HepG2 (cell line): ENCODE measurements around the gene RTN4RL2. TPM values are rescaled to one million over a fixed set of nuclear protein-coding genes. Genes with fewer than 3 reads are reported as not detected.

Experiments
- ATF4 ChIP-seq, 2 experiments: fragments of 450-650 bp in 1 of 2; sonication (generic) in 1 of 2; formaldehyde crosslinking; IDR thresholded peaks; 2 replicates each; pipeline versions ENCODE4 v1.5.0 to v1.8.0; 2020 to 2022; ENCODE audit warnings: mild to moderate bottlenecking in 1 of 2, missing genetic modification reagents in 1 of 2
- CAMTA2 ChIP-seq: sonication (generic); formaldehyde crosslinking; IDR thresholded peaks from 2 replicates; pipeline ENCODE4 v1.4.0; 2020; ENCODE audit warnings: mild to moderate bottlenecking, missing genetic modification reagents, borderline replicate concordance
- JUND ChIP-seq: sonication (generic); formaldehyde crosslinking; IDR thresholded peaks from 2 replicates; pipeline ENCODE4 v1.8.0; 2022; ENCODE audit warnings: mild to moderate bottlenecking, missing genetic modification reagents
- LCORL ChIP-seq, 2 experiments: fragments of 450-650 bp in 1 of 2; sonication (generic) in 1 of 2; formaldehyde crosslinking in 1 of 2; IDR thresholded peaks; 2 replicates each; pipeline versions ENCODE4 v1.5.0 to v1.6.1; 2017 to 2020; ENCODE audit warnings: antibody characterized with exemption in 1 of 2, missing genetic modification reagents in 1 of 2
- MED1 ChIP-seq: sonication (generic); formaldehyde crosslinking; IDR thresholded peaks from 2 replicates; pipeline ENCODE4 v1.4.0; 2020; ENCODE audit warnings: missing genetic modification reagents
- NFE2 ChIP-seq: sonication (generic); formaldehyde crosslinking; IDR thresholded peaks from 2 replicates; pipeline ENCODE4 v1.4.0; 2020; ENCODE audit warnings: missing genetic modification reagents
- PBX3 ChIP-seq: sonication (generic); formaldehyde crosslinking; IDR thresholded peaks from 2 replicates; pipeline ENCODE4 v1.8.1; 2023; ENCODE audit warnings: missing genetic modification reagents, inconsistent platforms, borderline replicate concordance
- RARA ChIP-seq: IDR thresholded peaks from 2 replicates; pipeline ENCODE4 v1.6.1; 2016; ENCODE audit warnings: missing genetic modification reagents, missing compliant biosample characterization
- RELA ChIP-seq: sonication (generic); formaldehyde crosslinking; IDR thresholded peaks from 2 replicates; pipeline ENCODE4 v1.4.0; 2020; ENCODE audit warnings: missing genetic modification reagents
- SPEN ChIP-seq: sonication (generic); formaldehyde crosslinking; IDR thresholded peaks from 2 replicates; pipeline ENCODE4 v1.5.1; 2020; ENCODE audit warnings: low read depth, mild to moderate bottlenecking, missing genetic modification reagents
- TBL1XR1 ChIP-seq: fragments of 150-350 bp; IDR thresholded peaks from 2 replicates; pipeline ENCODE4 v1.6.1; 2014; ENCODE audit warnings: borderline replicate concordance, low read length; ENCODE audit not compliant: partially characterized antibody
- TCF12 ChIP-seq, 2 experiments: fragments of 450-650 bp in 1 of 2; sonication (generic) in 1 of 2; formaldehyde crosslinking in 1 of 2; IDR thresholded peaks; 2 replicates each; pipeline versions ENCODE4 v1.6.1 to v1.8.0; 2017 to 2022; ENCODE audit warnings: antibody characterized with exemption in 1 of 2, mild to moderate bottlenecking in 1 of 2, missing genetic modification reagents in 1 of 2, moderate library complexity in 1 of 2
- TOPORS ChIP-seq: sonication (generic); formaldehyde crosslinking; IDR thresholded peaks from 2 replicates; pipeline ENCODE4 v1.8.0; 2023; ENCODE audit warnings: mild to moderate bottlenecking, missing genetic modification reagents
- ZNF12 ChIP-seq: sonication (generic); formaldehyde crosslinking; IDR thresholded peaks from 2 replicates; pipeline ENCODE4 v1.5.0; 2020; ENCODE audit warnings: missing genetic modification reagents
- ZNF343 ChIP-seq: sonication (generic); formaldehyde crosslinking; IDR thresholded peaks from 2 replicates; pipeline ENCODE4 v1.4.0; 2020; ENCODE audit warnings: mild to moderate bottlenecking, missing genetic modification reagents
- ZNF513 ChIP-seq: sonication (generic); formaldehyde crosslinking; conservative IDR thresholded peaks from 2 replicates; pipeline ENCODE4 v1.5.0; 2020; ENCODE audit warnings: missing genetic modification reagents
- ZSCAN5A ChIP-seq: sonication (generic); formaldehyde crosslinking; IDR thresholded peaks from 2 replicates; pipeline ENCODE4 v1.8.0; 2022; ENCODE audit warnings: mild to moderate bottlenecking, missing genetic modification reagents, borderline replicate concordance
- polyA plus RNA-seq, 8 experiments: library from polyadenylated mRNA; depleted of rRNA in 3 of 8; stranded (reverse) in 7 of 8; unstranded in 1 of 8; fragments of >200 nt; fragmentation: Illumina TruSeq in 4 of 8; extraction: Trizol in 4 of 8; gene quantifications; 2 replicates each; pipeline versions ENCODE4 v1.2.1 to v1.2.3, GENCODE V29; 2011 to 2016; ENCODE audit warnings: low read depth in 4 of 8, missing spikeins in 1 of 8, mixed read lengths in 1 of 8; ENCODE audit not compliant: insufficient read depth in 1 of 8
- total RNA-seq, 5 experiments: library from RNA; depleted of rRNA; stranded (reverse); fragments of >200 nt; fragmentation: Illumina TruSeq; extraction: Trizol; gene quantifications; 2 replicates each; pipeline ENCODE4 v1.2.3, GENCODE V29; 2016; ENCODE audit warnings: low read depth in 1 of 5
- TF ChIP-seq, protein P1 (sequence below), 2 experiments: sonication (generic) in 1 of 2; formaldehyde crosslinking in 1 of 2; IDR thresholded peaks; 2 replicates each; pipeline versions ENCODE4 v1.4.0 to v1.6.1; 2018 to 2020; ENCODE audit warnings: missing genetic modification reagents in 2 of 2, borderline replicate concordance in 1 of 2, low read depth in 1 of 2, mild to moderate bottlenecking in 1 of 2, missing biosample characterization in 1 of 2
- TF ChIP-seq, protein P2 (sequence below): IDR thresholded peaks from 2 replicates; pipeline ENCODE4 v1.6.1; 2016; ENCODE audit warnings: mild to moderate bottlenecking

RTN4RL2 gene
- total and polyA plus RNA-seq, 2 of the 13 experiments (the other 11 are each of a cell fraction or from before 2014, with no cell fraction given), result 1.3 to 4.3 TPM

GRCh38 chr11:57453543-57454177 is 6.7 kb upstream of the RTN4RL2 start (continued):
- peak; percentile 90 for TF ChIP-seq TBL1XR1
- TF ChIP-seq ATF4 (CRISPR knock-in tag; IDR thresholded peaks at IDR 0.05), result peak in 1 of 2 experiments; percentile 59; a peak in 1 of 4 replicates
- TF ChIP-seq, protein P1, sequence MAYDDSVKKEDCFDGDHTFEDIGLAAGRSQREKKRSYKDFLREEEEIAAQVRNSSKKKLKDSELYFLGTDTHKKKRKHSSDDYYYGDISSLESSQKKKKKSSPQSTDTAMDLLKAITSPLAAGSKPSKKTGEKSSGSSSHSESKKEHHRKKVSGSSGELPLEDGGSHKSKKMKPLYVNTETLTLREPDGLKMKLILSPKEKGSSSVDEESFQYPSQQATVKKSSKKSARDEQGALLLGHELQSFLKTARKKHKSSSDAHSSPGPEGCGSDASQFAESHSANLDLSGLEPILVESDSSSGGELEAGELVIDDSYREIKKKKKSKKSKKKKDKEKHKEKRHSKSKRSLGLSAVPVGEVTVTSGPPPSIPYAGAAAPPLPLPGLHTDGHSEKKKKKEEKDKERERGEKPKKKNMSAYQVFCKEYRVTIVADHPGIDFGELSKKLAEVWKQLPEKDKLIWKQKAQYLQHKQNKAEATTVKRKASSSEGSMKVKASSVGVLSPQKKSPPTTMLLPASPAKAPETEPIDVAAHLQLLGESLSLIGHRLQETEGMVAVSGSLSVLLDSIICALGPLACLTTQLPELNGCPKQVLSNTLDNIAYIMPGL (CRISPR knock-in tag; IDR thresholded peaks at IDR 0.05; ENCODE audit: borderline replicate concordance in 1 of 2, low read depth in 1 of 2), result peak in 1 of 2 experiments; percentile 55; a peak in 2 of 4 replicates
- peak; percentile 81; the same call in 1 of the 2 replicates for TF ChIP-seq SPEN (CRISPR knock-in tag)
- TF ChIP-seq TCF12 (IDR thresholded peaks at IDR 0.05), result no peak
- TF ChIP-seq TCF12 (CRISPR knock-in tag; IDR thresholded peaks at IDR 0.05), result peak; percentile 87; the same call in 1 of the 2 replicates
- no peak for TF ChIP-seq CAMTA2 (CRISPR knock-in tag)
- no peak for TF ChIP-seq PBX3 (CRISPR knock-in tag)
- no peak for TF ChIP-seq NFE2
- peak; percentile 77; the same call in 1 of the 2 replicates for TF ChIP-seq ZNF343 (CRISPR knock-in tag)
- no peak for TF ChIP-seq ZNF513
- no peak for TF ChIP-seq LCORL (IDR thresholded peaks at IDR 0.05)
- peak; percentile 88 for TF ChIP-seq LCORL (CRISPR knock-in tag; IDR thresholded peaks at IDR 0.05)
- TF ChIP-seq TOPORS (CRISPR knock-in tag), result no peak; the same call in 1 of the 2 replicates
- TF ChIP-seq ZNF12 (CRISPR knock-in tag), result peak; percentile 48; the same call in 1 of the 2 replicates
- TF ChIP-seq RELA (CRISPR knock-in tag), result no peak
- TF ChIP-seq, protein P2, sequence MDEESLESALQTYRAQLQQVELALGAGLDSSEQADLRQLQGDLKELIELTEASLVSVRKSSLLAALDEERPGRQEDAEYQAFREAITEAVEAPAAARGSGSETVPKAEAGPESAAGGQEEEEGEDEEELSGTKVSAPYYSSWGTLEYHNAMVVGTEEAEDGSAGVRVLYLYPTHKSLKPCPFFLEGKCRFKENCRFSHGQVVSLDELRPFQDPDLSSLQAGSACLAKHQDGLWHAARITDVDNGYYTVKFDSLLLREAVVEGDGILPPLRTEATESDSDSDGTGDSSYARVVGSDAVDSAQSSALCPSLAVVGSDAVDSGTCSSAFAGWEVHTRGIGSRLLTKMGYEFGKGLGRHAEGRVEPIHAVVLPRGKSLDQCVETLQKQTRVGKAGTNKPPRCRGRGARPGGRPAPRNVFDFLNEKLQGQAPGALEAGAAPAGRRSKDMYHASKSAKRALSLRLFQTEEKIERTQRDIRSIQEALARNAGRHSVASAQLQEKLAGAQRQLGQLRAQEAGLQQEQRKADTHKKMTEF (CRISPR knock-in tag), result peak; percentile 71
- TF ChIP-seq RARA (CRISPR knock-in tag), result peak; percentile 90
- TF ChIP-seq JUND (CRISPR knock-in tag), result 0 out of 2 replicates have a peak, but pooled peaks have one; percentile 24
- peak; percentile 59; the same call in 1 of the 2 replicates for TF ChIP-seq ZSCAN5A
- peak; percentile 93 for TF ChIP-seq MED1
